Fibroblast of pulmonary artery (primary cell): Measurements from ENCODE around the gene TMEM256.

ENCODE experiments used
- DNase-seq: peaks from one replicate; pipeline ENCODE4 v3.0.0-alpha.2; 2010; ENCODE audit warnings: low read depth
- H3K4me3 ChIP-seq: replicated peaks from 2 replicates; pipeline ENCODE4 v1.5.1; 2011; ENCODE audit warnings: low read depth, mild to moderate bottlenecking, control low read depth, low read length, moderate library complexity
- TF ChIP-seq, protein P1 (sequence below): IDR thresholded peaks from 2 replicates; pipeline ENCODE4 v1.5.1; 2011; ENCODE audit warnings: mild to moderate bottlenecking, control low read depth, low read length, inconsistent platforms; ENCODE audit errors: missing control alignments

The TMEM256 gene

DNA sequence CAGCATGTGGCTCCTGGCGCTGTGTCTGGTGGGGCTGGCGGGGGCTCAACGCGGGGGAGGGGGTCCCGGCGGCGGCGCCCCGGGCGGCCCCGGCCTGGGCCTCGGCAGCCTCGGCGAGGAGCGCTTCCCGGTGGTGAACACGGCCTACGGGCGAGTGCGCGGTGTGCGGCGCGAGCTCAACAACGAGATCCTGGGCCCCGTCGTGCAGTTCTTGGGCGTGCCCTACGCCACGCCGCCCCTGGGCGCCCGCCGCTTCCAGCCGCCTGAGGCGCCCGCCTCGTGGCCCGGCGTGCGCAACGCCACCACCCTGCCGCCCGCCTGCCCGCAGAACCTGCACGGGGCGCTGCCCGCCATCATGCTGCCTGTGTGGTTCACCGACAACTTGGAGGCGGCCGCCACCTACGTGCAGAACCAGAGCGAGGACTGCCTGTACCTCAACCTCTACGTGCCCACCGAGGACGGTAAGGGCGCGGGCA is 4.4 kb upstream of the TMEM256 start:
- no peak overlapping the region for H3K4me3 ChIP-seq
- no peak for DNase-seq
- TF ChIP-seq, protein P1, sequence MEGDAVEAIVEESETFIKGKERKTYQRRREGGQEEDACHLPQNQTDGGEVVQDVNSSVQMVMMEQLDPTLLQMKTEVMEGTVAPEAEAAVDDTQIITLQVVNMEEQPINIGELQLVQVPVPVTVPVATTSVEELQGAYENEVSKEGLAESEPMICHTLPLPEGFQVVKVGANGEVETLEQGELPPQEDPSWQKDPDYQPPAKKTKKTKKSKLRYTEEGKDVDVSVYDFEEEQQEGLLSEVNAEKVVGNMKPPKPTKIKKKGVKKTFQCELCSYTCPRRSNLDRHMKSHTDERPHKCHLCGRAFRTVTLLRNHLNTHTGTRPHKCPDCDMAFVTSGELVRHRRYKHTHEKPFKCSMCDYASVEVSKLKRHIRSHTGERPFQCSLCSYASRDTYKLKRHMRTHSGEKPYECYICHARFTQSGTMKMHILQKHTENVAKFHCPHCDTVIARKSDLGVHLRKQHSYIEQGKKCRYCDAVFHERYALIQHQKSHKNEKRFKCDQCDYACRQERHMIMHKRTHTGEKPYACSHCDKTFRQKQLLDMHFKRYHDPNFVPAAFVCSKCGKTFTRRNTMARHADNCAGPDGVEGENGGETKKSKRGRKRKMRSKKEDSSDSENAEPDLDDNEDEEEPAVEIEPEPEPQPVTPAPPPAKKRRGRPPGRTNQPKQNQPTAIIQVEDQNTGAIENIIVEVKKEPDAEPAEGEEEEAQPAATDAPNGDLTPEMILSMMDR = no peak

DNA sequence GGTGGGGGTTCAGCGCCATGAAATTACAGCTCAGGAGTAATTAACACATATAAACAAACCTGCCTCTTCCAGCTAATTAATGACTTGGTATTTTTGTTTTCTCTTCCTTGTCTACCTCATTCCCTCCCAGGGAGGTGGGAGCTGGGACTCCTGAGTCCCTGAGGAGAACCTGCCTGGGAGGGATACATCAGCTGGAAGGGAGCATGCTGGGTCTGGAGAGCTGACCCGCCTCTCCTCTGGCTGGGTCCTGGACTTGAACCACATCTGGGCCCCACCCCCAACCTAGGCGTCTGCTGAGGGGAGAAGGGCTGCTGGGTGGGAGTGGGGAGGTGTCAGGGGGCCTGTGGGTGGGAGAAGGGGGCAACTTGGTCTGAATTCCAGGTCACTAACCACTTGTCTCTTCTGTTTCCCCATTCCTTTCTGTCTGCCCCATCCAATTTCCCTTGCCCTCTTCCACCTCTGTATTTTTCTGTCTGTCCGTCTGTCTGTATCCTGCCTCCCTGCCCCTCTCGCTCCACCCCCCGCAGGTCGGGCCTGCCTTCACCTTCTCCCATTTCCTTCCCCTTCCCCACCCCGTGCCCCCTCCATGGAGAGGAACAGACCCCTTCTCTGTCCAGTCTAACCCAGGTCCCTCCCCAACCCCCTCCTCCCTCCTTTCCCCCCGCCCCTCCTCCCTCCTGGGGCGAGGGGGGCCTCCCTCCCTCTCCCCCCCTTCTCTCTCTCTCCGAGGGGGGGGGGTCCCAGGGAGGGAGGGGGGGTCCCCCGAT is 3.8 kb upstream of the TMEM256 start, which contains the start of gene NLGN2:
Gene NLGN2, plus strand, starts transcription at position 361 of the 767 bp plus-strand sequence. CDS start 411 bp downstream, outside the sequence.
- H3K4me3 ChIP-seq = no peak within 1 kb of the TSS
- TF ChIP-seq, protein P1 = no peak
- no peak for DNase-seq

- no peak overlapping the region for H3K4me3 ChIP-seq
- TF ChIP-seq, protein P1 = no peak
- no peak for DNase-seq
Measured at GRCh38 chr17:7407082-7407481, 3.2 kb upstream of the TMEM256 start.

DNA sequence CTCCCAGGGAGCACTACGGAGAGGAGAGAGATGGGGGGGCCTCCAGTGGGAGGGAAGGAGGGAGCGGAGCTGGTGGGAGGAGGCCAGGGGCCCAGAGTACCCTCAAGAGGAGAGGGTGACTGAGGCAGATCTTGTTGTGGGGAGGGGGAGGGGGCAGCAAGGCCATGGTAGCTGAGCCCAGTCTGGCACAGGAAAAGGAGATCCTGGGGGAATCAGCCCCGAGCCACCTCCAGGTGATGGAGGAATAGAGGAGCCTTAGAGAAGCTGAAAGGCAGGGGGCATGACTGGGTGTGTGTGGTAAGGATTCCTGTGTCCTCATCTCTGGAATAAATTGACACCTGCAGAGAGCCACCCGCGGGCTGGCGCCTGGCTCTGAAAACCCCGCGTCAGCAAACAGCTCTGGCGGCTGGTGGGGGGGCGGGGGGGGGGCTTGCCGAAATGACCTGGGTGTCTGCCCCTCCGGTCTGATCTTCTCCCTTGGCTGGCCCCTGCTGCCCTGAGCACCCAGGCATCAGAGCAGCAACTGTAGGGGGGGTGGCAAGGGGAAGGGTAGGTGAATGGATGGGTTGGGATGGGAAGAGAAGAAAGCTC is 2.4 kb upstream of the TMEM256 start:
- DNase-seq = no peak
- TF ChIP-seq, protein P1 = no peak
- H3K4me3 ChIP-seq = peak overlapping the region; percentile 68

DNA sequence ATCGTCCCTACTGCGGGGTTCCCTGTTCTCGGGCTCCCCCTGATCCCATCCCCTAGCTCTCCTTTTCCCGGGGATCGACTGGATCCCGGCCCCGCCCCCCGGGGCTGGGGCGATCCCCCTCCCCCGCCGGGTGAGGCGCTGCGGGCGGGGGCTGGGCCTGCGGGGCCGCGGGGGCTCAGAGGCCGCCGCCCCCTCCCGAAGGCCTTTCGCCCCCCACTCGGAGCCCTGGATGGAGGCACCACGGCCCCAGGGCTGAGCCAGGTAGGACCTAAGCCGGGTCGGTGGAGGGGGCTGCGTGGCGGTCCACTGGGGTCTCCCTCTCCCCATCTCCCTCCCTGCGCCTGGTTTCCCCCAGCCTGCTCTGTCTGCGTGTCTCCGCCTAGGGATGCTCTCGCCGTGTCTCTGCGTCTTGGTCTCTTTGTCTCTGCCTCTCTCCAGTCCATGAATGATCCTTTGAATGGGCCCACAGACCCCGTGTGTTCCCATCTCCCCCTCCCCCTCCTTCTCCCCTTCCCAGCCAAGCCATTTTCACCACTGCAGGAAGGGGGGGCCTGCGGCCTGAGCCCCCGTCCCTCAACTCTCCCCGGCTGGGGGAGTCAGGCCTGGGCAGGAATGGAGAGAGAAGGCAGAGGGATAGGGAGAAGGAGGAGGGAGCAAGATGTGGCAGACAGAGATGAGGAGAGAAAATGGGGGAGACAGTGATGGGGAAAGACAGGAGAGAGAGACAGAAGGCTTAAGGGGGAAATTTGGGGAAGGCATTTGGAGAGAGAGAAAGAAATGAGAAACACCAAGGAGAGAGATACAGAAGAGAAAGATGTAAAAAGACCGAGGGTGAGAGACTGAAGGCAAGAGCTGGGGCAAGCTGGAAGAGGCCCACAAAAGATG is 1.7 kb upstream of the TMEM256 start:
- TF ChIP-seq, protein P1 = no peak
- DNase-seq = no peak
- H3K4me3 ChIP-seq = peak overlapping the region; percentile 68

DNA sequence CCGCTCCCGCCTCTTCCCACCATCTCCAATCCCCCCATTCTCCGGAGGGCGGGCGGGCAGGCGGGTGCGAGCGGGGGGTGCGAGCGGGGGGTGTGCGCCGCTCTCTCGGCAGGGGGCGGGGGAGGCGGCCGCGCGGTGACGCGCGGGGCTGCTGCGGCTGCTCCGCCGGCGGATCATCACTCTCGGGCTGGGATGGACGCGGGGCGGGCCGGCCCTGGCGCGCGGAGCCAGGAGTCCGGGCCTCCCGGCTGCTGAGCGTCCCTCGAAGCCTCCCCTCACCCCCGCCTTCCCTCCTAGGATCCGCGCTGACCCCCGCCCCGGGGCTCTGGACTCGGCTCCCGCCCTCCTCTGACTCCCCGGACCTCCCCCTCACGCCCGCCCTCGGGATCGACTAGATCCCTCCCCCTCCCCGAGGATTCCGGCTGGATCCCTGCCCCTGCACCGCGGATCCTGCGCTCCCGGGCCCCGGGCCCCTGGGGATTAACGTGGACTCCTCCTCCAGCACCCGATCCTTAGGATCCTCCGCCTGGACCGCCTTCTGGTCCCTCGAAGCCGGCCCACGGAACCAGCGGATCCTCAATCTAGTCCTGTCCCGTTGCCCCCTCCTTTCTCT is 946 bp upstream of the TMEM256 start:
- TF ChIP-seq, protein P1 = no peak
- peak; percentile 20 for DNase-seq
- peak overlapping the region; percentile 68 for H3K4me3 ChIP-seq
